Epithelial cell of esophagus (primary cell): ENCODE measurements around the gene DLX3.
A peak's percentile ranks its signal among the peaks of the same experiment; 100 is the strongest.

ENCODE experiments used
- DNase-seq: peaks from one replicate; pipeline ENCODE4 v3.0.0; 2010; ENCODE audit warnings: low read depth
- H3K4me3 ChIP-seq: 2 replicates; pipeline ENCODE4 v1.5.1; 2011; ENCODE audit warnings: mild to moderate bottlenecking, low read length, control low read depth
- TF ChIP-seq, protein P1 (sequence below): IDR thresholded peaks from 2 replicates; pipeline ENCODE4 v1.5.1; 2011; ENCODE audit warnings: low read depth, mild to moderate bottlenecking, low read length, control low read depth, inconsistent platforms; ENCODE audit not compliant: insufficient read depth; ENCODE audit errors: missing control alignments

The DLX3 gene

DNA sequence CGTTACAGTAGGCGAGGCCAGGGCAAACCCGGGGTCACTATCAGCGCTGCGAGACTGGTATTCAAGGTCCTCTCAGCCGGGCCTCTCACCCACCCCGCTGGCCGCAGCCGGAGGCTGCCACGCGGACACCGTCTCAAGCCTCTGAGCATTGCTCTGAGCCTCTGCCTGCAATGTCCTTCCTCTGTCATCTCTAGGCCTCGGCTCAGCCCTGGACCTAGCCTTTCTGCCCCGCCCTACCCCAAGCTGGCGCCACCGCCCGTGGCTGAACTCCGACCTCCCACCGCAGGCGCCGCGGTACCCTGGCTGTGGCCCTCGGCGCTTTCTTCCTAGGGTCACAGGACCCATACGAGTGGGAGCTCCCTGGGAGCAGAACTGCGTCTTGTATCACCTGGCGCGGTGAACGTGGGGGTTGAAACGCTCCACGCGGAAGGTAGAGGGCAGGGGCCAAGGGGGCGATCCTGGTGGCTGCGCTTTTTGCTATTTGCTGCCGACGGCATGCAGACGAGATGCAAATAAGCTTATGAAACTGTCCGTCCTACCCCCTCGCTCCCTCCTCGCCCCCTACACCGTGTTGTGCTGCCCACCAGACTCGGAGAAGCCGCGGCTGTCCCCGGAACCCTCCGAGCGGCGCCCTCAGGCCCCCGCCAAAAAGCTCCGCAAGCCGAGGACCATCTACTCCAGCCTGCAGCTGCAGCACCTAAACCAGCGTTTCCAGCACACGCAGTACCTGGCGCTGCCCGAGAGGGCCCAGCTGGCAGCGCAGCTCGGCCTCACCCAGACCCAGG lies 22.3 kb downstream of the DLX3 start:
- no peak for DNase-seq
- TF ChIP-seq, protein P1, sequence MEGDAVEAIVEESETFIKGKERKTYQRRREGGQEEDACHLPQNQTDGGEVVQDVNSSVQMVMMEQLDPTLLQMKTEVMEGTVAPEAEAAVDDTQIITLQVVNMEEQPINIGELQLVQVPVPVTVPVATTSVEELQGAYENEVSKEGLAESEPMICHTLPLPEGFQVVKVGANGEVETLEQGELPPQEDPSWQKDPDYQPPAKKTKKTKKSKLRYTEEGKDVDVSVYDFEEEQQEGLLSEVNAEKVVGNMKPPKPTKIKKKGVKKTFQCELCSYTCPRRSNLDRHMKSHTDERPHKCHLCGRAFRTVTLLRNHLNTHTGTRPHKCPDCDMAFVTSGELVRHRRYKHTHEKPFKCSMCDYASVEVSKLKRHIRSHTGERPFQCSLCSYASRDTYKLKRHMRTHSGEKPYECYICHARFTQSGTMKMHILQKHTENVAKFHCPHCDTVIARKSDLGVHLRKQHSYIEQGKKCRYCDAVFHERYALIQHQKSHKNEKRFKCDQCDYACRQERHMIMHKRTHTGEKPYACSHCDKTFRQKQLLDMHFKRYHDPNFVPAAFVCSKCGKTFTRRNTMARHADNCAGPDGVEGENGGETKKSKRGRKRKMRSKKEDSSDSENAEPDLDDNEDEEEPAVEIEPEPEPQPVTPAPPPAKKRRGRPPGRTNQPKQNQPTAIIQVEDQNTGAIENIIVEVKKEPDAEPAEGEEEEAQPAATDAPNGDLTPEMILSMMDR: no peak

DNA sequence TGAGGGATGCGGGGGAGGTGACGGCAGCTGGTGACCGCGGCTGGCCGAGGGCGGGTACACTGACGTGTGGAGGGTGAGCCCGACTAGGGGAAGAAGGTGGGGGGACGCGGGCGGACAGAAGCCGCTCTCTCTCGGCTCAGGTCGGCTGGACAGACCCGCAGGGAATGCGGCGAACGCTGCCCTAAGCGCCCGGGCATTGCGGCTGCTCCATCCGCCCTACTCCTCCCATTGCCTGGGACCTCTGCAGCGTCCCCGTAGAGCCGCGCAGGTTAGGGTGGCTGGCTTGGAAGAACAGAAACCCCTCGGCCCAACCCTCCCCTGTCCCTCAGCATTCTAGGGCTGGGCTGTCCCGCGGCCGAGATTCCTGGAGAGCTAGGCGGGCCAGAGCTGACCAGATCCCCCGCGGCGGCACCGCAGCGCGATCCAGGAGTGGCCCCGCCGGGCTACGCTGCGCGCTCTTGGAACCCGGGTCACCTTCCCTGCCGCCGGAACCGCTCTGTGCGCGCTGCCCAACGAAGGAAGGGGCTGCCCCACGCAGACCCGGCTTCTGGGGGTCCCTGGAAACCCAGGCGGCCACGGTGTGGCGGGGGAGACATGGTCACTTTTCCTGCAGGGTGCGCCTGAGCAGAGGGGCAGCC lies 23.1 kb downstream of the DLX3 start:
- H3K4me3 ChIP-seq: peak overlapping the region; percentile 10
- DNase-seq: no peak
- TF ChIP-seq, protein P1: no peak

More for the DNA sequence above, 22.3 kb downstream of the DLX3 start:
- H3K4me3 ChIP-seq: no peak overlapping the region

DNA sequence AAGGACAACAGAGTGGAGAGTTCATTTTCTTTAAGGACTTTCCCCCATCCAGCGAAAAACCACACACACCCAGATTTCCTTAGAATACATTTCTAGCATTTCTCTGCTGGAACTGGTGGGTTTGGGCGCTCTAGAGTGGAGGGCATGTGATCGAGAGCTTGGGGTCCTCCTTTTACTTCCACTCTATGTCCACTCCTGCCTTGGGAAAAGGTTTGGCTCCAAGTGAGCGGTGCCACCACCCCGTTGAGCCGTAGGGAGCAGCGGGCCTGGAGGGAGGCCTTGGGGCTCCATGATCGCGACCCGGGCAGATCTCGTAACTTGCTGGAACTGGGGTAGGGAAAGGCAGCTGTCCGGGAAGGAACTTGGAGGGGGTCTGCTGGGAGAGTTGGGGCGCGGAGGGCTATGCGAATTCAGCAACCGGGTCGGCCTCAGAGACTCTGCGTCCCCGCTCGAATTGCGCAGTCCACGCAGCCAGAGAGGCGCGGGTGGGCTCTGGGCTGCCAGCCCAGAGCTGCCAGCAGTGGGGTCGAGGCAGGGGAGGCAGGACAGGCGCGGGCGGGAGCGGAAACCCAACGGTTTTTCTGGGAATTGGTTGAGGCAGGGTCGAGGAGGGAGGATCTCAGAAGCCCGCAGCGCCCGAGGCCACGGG lies 23.7 kb downstream of the DLX3 start:
- H3K4me3 ChIP-seq: no peak overlapping the region
- TF ChIP-seq, protein P1: no peak
- DNase-seq: no peak

DNA sequence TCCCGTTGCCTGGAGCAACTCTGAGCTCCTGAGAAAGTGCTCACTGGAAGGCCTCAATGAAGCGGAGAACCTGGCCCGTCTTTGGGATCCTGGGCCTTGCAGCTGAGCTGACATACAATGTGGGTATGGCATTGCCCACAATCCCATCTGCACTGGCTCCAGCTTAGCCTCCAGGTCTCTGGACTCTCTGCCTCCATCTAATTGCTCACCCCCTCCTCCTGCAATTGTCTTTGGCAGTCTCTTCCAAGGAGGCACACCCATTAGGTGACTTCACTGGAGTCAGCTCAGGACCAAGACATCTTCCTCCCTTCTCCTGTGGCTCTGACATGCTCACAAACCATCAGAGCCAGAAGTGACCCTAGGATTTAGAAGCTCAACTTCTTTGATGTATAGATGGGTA lies 24.5 kb downstream of the DLX3 start:
- TF ChIP-seq, protein P1: no peak
- H3K4me3 ChIP-seq: no peak overlapping the region
- no peak for DNase-seq

DNA sequence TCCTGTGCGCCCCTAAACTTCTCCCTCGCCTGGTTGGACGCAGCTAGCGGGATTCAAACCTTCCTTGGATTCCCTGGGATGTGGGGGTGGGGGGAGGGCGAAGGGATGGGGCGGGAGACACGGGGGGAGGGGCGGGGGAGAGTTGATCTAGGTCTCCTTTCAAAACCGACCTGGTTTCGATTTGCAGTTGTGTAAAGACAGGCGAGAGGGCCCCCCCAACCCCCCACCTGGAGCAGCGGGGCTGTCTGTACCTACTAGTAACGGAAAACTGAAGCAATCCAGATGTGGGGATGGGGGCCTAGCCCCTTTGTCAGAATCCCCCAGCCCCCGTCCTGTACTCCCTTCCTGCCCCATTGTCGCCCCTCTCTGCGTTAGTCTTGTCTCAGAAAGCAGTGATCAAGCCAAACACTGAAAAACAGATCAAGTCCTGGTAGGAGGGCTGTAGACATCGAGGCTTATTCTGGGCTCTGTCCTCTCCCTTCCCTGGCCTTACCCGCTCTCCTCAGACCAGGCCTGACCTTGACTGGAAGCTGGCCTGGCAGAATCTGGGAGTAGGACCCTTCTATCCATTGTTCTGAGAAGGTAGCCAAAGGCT lies 25.1 kb downstream of the DLX3 start:
- TF ChIP-seq, protein P1: no peak
- no peak overlapping the region for H3K4me3 ChIP-seq
- DNase-seq: no peak

DNA sequence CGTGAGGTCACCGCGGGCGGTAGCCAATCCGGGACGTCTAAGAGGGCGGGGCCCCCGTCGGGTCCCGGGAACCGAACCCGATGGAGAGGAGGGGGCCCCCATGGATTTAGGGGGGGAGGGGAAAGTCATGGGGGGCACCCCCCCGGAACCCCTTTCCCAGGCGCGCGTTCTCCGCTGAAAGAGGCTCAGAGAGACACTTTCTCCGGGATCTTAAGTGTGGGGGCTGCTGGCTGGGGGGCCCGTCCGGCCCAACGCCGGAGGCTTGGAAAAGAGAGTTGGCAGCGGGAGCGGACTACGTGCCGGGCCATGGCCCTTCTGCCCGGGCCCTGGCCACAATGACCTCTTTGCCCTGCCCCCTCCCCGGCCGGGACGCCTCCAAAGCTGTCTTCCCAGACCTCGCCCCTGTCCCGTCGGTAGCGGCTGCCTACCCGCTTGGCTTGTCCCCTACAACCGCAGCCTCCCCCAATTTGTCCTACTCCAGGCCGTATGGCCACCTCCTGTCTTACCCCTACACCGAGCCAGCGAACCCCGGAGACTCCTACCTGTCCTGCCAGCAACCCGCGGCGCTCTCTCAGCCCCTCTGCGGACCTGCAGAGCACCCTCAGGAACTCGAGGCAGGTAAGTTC lies 25.8 kb downstream of the DLX3 start, which contains the start of gene DLX4:
Gene DLX4, plus strand, starts transcription at position 57 of the 626 bp plus-strand sequence. Its CDS starts 279 bp downstream, at position 336.
- H3K4me3 ChIP-seq: peak within 1 kb of the TSS; percentile 55
- TF ChIP-seq, protein P1: no peak
- no peak for DNase-seq
